GM12865 (cell line): ENCODE data around the gene CLEC20A.

Experiments used
- DNase-seq: peaks from one replicate; pipeline ENCODE4 v3.0.0; 2010; ENCODE audit warnings: low read depth
- H3K4me3 ChIP-seq: 2 replicates; pipeline ENCODE4 v1.5.1; 2011; ENCODE audit warnings: mild to moderate bottlenecking, low read depth, low read length, control low read depth
- CTCF ChIP-seq: IDR thresholded peaks from 2 replicates; pipeline ENCODE4 v1.5.1; 2011; ENCODE audit warnings: low read length, control low read depth, low read depth, inconsistent platforms; ENCODE audit not compliant: insufficient read depth; ENCODE audit errors: missing control alignments

The CLEC20A gene

GRCh38 chr1:178434899-178435435, 61.8 kb downstream of the CLEC20A start:
- no peak overlapping the region for H3K4me3 ChIP-seq
- no peak for TF ChIP-seq CTCF

GRCh38 chr1:178434360-178434759, 62.4 kb downstream of the CLEC20A start:
- no peak for TF ChIP-seq CTCF
- H3K4me3 ChIP-seq = no peak overlapping the region
- peak; percentile 12 for DNase-seq

More at GRCh38 chr1:178434899-178435435, 61.8 kb downstream of the CLEC20A start:
- no peak for DNase-seq
